K562 (cell line): Measurements from ENCODE around the gene ZNHIT2. TPM values are rescaled to one million over a fixed set of nuclear protein-coding genes. Genes with fewer than 3 reads are reported as not detected.

Source experiments
- CHCHD3 ChIP-seq: fragments of 250-450 bp; sonication (Bioruptor Pico); IDR thresholded peaks from 2 replicates; pipeline ENCODE4 v2.1.2; 2022; ENCODE audit warnings: mild to moderate bottlenecking
- CLOCK ChIP-seq: fragments of 250-450 bp; sonication (Bioruptor Pico); IDR thresholded peaks from 2 replicates; pipeline ENCODE4 v1.4.0; 2020; ENCODE audit warnings: mild to moderate bottlenecking, moderate library complexity, borderline replicate concordance
- CREB3 ChIP-seq: fragments of 450-650 bp; conservative IDR thresholded peaks from 2 replicates; pipeline ENCODE4 v1.6.1; 2016; ENCODE audit warnings: missing genetic modification characterization, low read depth, mild to moderate bottlenecking, missing compliant biosample characterization, moderate library complexity
- ELF1 ChIP-seq: fragments of 200-800 bp; sonication (Bioruptor generic); IDR thresholded peaks from 2 replicates; pipeline ENCODE4 v1.6.1; 2016; ENCODE audit warnings: missing genetic modification characterization, missing compliant biosample characterization
- GATAD2A ChIP-seq: fragments of 450-650 bp; IDR thresholded peaks from 2 replicates; pipeline ENCODE4 v1.6.1; 2017
- HBP1 ChIP-seq: fragments of 450-650 bp; formaldehyde crosslinking; IDR thresholded peaks from 2 replicates; pipeline ENCODE4 v1.4.0; 2022; ENCODE audit warnings: missing genetic modification characterization
- HDAC6 ChIP-seq: IDR thresholded peaks from 2 replicates; pipeline ENCODE4 v1.6.1; 2012; ENCODE audit warnings: low read depth, mild to moderate bottlenecking, control low read depth, inconsistent platforms, low read length, moderate library complexity
- KDM5B ChIP-seq: fragments of 200-600 bp; sonication (generic); IDR thresholded peaks from 2 replicates; pipeline ENCODE4 v1.6.1; 2012; ENCODE audit warnings: low read depth, mild to moderate bottlenecking, moderate library complexity, low read length, control low read depth, inconsistent platforms; ENCODE audit not compliant: insufficient replicate concordance
- MCM3 ChIP-seq: fragments of 450-650 bp; IDR thresholded peaks from 2 replicates; pipeline ENCODE4 v1.6.1; 2016
- NBN ChIP-seq: fragments of 450-650 bp; IDR thresholded peaks from 2 replicates; pipeline ENCODE4 v1.6.1; 2016; ENCODE audit warnings: low read depth, mild to moderate bottlenecking
- NCOA6 ChIP-seq: fragments of 450-650 bp; IDR thresholded peaks from 2 replicates; pipeline ENCODE4 v1.6.1; 2017; ENCODE audit warnings: mild to moderate bottlenecking
- PREB ChIP-seq: sonication (generic); formaldehyde crosslinking; IDR thresholded peaks from 2 replicates; pipeline ENCODE4 v1.8.1; 2023; ENCODE audit warnings: mild to moderate bottlenecking, missing genetic modification reagents
- PYGO2 ChIP-seq: fragments of 450-650 bp; IDR thresholded peaks from 2 replicates; pipeline ENCODE4 v1.6.1; 2016; ENCODE audit warnings: mild to moderate bottlenecking, missing genetic modification characterization, moderate library complexity, missing compliant biosample characterization
- SMAD1 ChIP-seq: fragments of 150-350 bp; IDR thresholded peaks from 2 replicates; pipeline ENCODE4 v1.6.1; 2014; ENCODE audit warnings: low read length, low read depth; ENCODE audit not compliant: partially characterized antibody
- TAF1 ChIP-seq: IDR thresholded peaks from 2 replicates; pipeline ENCODE4 v1.6.1; 2011; ENCODE audit warnings: mild to moderate bottlenecking, low read length, moderate library complexity; ENCODE audit not compliant: insufficient read depth, control insufficient read depth, severe bottlenecking; ENCODE audit errors: extremely low read depth
- ZBTB5 ChIP-seq: fragments of 450-650 bp; IDR thresholded peaks from 2 replicates; pipeline ENCODE4 v1.6.1; 2017; ENCODE audit warnings: antibody characterized with exemption
- ZFP36 ChIP-seq: fragments of 150-350 bp; IDR thresholded peaks from 2 replicates; pipeline ENCODE4 v1.6.1; 2018; ENCODE audit warnings: low read length, low read depth; ENCODE audit not compliant: partially characterized antibody
- ZNF174 ChIP-seq: fragments of 250-450 bp; sonication (Bioruptor Pico); IDR thresholded peaks from 2 replicates; pipeline ENCODE4 v1.4.0; 2020; ENCODE audit warnings: mild to moderate bottlenecking
- ZNF589 ChIP-seq: fragments of 200-800 bp; sonication (Bioruptor generic); IDR thresholded peaks from 2 replicates; pipeline ENCODE4 v1.6.1; 2016; ENCODE audit warnings: low read depth, missing genetic modification characterization, missing compliant biosample characterization
- ZSCAN29 ChIP-seq: fragments of 450-650 bp; IDR thresholded peaks from 2 replicates; pipeline ENCODE4 v1.6.1; 2017
- polyA plus RNA-seq, 8 experiments: library from polyadenylated mRNA; depleted of rRNA in 4 of 8; stranded (reverse) in 5 of 8; unstranded in 3 of 8; fragments of >200 nt; fragmentation: Nextera tagmentation in 2 of 8; fragmentation: Illumina TruSeq in 1 of 8; extraction: Ambion mirVana in 2 of 8; extraction: Trizol in 1 of 8; gene quantifications; 2 replicates each; pipeline versions ENCODE4 v1.2.1 to v1.2.3, GENCODE V29; 2011 to 2014; ENCODE audit warnings: inconsistent platforms in 1 of 8, missing spikeins in 1 of 8
- total RNA-seq, 7 experiments: library from RNA; depleted of rRNA in 6 of 7; stranded (reverse); fragments of >200 nt in 6 of 7; fragmentation: Illumina TruSeq in 2 of 7; extraction: Trizol in 2 of 7; gene quantifications; 2 replicates each; pipeline versions ENCODE4 v1.2.1 to v1.2.3, GENCODE V29; 2011 to 2021; ENCODE audit warnings: low replicate concordance in 1 of 7

ZNHIT2 gene
- total and polyA plus RNA-seq, 9 of the 15 experiments (the other 6 are each of a cell fraction or from before 2014, with no cell fraction given): 0.08 to 39.0 (median 2.5) TPM

GRCh38 chr11:65111744-65112545 is 5.6 kb downstream of the ZNHIT2 start, which contains the start of gene TM7SF2 (continued):
- peak; percentile 98 for TF ChIP-seq KDM5B
- no peak for TF ChIP-seq SMAD1
- TF ChIP-seq ZFP36: no peak
- TF ChIP-seq GATAD2A: no peak
- TF ChIP-seq MCM3: no peak
- no peak for TF ChIP-seq CREB3 (tag)
- TF ChIP-seq HDAC6: no peak
- no peak for TF ChIP-seq ZBTB5
- no peak for TF ChIP-seq NCOA6
- TF ChIP-seq CHCHD3: no peak
- TF ChIP-seq PYGO2 (tag): no peak
- no peak for TF ChIP-seq NBN
- TF ChIP-seq CLOCK (CRISPR knock-in tag): no peak
- TF ChIP-seq TAF1: peak; percentile 39
- no peak for TF ChIP-seq ZSCAN29
- no peak for TF ChIP-seq ZNF174 (CRISPR knock-in tag)
- no peak for TF ChIP-seq ELF1
- TF ChIP-seq PREB: no peak
- no peak for TF ChIP-seq ZNF589 (CRISPR knock-in tag)
- peak; percentile 89; the same call in 1 of the 2 replicates for TF ChIP-seq HBP1 (CRISPR knock-in tag)
